ENCODE measurements around the gene OSBPL2. TPM values are rescaled to one million over a fixed set of nuclear protein-coding genes. Genes with fewer than 3 reads are reported as not detected.

Gene OSBPL2
- total RNA-seq, 1 donor from 2014 or later = 20.6 TPM

DNA sequence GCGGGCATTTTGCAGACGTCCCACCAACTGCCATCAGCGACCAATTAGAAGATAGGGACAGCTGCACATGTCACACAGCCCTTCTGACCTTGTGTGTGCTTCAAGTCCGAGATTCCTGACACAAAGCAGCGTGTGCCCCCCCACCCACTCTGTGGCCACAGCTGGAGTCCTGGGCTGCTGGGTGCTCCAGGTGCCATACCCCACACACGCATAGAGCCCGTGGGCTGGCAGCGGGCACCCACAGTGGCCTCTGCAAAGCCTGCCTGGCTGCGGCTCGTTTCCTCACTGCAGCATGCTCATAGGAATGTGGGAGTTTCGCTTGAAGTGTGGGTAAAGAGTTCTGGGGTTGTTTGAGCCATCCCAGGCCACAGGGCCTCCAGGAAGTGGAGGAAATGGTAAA lies 62.0 kb downstream of the OSBPL2 start:
- DNase-seq (ENCODE audit: low read depth, low spot score) = no peak

DNA sequence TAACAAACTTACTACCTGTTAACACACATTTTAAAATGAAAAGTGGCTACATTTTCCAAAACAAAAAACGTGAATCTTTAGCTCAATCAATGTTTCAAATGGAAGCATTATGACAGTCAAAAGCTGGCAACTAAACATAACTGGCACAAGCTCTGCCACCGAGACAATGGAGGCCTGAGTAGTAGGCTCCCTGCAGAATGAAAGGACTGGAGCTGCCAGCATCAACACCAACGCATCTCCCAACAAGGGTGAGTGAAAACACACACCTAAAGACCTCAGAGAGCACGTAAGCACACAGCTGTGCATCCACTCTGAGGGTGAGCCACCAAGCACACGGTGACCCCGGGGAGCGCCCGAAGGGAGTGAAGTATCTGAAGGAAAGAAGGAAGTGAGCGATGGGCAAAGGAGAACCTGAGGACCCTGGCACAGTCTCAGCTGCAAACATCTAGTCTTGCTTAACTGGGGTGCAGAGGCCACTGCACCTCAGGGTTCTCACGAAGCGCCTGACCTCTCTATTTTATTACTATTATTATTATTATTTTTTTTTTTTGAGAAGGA lies 62.9 kb downstream of the OSBPL2 start:
- no peak for DNase-seq (ENCODE audit: low read depth, low spot score)

DNA sequence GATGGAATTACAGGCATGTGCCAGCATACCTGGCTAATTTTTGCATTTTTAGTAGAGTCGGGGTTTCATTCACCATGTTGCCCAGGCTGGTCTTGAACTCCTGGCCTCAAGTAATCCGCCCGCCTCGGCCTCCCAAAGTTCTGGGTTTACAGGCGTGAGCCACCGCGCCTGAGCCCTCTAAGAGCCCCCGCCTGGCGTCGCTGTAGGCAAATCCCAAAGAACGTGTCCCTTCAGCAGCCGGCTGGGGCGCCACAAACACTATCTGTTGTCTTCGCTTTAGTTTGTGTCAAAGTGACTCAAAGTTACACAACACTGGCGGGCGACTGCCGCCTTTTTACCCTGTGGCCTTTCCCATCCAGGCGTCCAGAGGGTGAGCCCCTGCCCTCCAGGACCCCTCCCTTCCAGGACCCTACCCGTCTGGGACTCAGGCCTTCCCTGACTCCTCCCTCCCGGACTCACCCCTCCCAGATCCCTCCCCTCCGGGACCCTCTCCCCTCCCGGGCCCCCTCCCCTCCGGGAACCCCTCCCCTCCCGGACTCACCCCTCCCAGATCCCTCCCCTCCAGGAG lies 63.5 kb downstream of the OSBPL2 start:
- DNase-seq (ENCODE audit: low read depth, low spot score) = peak; percentile 80

DNA sequence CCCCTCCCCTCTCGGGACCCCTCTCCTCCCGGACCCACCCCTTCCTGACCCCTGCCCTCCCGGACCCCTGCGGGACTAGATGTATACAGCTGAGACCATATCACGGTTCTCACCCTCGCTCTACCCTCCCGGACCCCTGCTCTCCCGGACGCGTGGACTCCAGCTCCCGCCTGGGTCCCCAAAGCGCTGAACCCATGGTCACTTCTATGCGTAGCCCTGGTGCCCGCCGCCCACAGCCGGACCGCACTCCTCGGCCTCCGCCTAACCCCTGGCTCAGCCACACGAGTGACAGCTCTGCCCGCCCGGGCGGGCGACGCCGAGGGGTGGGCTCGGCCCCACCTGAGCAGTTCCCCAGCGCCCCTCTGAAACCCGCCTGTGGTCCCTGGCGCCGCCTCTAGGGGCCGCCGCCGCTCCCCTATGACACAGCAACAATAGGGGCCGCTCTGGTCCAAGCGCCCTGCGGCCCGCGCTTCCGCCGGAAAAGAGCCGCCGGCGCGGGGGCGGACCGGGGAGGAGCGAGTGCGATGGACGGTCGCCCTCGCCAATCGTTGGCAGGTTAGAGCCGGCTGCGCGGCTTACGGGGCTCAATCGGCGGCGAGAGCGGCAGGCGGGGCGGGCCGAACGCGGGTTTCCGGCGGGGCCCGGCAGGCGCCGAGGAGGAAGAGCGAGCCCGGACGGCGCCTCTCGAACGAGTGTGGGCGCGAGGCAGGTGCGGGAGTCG lies 64.2 kb downstream of the OSBPL2 start, which contains the start of gene ADRM1:
Gene ADRM1, plus strand, starts transcription at position 657 of the 721 bp plus-strand sequence. CDS start 572 bp downstream, outside the sequence.
- DNase-seq (ENCODE audit: low read depth, low spot score) = peak; percentile 89

DNA sequence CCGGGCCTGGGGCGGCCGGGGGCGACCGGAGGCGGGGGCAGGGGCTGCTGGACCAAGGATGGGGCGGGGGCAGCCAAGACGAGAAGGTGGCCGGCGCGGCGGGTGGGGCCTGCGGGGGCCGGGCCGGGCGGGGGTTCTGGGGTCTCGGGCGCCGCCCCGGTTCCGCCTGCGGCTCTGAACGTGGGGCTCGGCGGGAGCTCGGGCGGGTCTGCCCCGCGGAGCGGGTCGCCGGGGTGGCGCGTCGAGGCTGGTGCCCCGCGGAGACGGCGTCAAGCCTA lies 64.7 kb downstream of the OSBPL2 start:
- DNase-seq (ENCODE audit: low read depth, low spot score) = no peak

DNA sequence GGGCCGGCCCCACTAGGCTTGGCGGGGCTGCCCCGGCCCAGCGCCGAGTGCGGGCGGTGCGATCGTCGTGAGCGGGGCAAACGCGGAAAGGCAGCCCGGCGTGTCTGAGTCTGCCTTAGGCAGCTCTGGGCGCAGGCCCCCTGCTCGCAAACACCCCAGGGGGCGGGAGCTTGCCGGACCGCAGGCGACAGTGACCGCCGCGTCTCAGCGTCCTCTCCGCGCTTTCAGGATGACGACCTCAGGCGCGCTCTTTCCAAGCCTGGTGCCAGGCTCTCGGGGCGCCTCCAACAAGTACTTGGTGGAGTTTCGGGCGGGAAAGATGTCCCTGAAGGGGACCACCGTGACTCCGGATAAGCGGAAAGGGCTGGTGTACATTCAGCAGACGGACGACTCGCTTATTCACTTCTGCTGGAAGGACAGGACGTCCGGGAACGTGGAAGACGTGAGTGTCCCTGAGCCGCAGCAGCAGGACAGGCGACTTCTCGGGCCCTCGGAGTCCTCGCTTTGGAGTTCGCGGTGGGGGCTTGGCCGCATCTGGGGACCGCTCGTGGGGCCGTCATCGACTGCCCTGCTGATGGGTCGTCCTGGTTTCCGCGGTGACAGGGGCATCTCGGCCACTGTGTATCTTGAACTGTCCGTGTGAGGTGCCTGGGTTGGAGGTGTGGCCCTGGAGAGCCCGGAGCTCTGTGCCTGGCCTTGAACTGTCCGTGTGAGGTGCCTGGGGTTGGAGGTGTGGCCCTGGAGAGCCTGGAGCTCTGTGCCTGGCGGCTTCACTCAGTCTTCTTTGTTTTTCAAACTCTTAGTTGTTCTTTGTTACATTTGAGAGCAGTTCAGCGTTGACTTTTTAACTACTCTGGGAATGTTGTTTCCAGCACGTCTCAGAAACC lies 65.3 kb downstream of the OSBPL2 start:
- no peak for DNase-seq (ENCODE audit: low read depth, low spot score)

DNA sequence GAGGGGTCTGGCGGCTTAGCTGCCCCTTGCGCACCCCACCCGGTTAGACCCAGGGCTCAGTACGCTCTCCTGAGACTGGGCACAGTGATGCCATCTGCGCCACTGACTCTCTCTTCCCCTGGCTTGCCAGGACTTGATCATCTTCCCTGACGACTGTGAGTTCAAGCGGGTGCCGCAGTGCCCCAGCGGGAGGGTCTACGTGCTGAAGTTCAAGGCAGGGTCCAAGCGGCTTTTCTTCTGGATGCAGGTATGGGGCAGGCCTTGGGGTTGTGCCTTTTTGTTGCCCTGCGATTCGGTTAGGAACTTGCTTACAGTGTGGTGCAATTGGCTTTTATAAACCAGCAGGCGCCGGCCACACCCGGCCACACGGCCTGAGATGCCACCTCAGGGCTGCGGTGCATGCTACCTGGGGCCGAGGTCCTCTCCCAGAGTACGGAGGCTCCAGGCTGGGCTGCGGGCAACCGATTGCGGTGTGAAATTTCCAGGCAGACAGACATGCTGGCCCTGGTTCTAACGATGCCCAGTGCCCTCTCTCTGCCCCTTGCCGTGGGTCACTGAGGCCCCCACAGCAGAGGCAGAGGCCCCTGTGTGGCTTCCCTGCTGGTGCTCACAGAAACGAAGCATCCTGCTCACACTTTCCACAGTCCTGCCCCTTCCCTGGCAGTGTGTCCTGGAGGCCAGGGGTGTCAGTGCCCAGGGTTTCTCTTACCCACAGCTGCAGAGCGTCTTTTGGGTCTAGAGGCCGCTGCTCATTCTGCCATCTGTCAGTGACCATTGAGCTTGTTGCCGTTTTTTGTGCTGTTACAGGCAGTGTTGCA lies 66.2 kb downstream of the OSBPL2 start:
- DNase-seq (ENCODE audit: low read depth, low spot score) = no peak

DNA sequence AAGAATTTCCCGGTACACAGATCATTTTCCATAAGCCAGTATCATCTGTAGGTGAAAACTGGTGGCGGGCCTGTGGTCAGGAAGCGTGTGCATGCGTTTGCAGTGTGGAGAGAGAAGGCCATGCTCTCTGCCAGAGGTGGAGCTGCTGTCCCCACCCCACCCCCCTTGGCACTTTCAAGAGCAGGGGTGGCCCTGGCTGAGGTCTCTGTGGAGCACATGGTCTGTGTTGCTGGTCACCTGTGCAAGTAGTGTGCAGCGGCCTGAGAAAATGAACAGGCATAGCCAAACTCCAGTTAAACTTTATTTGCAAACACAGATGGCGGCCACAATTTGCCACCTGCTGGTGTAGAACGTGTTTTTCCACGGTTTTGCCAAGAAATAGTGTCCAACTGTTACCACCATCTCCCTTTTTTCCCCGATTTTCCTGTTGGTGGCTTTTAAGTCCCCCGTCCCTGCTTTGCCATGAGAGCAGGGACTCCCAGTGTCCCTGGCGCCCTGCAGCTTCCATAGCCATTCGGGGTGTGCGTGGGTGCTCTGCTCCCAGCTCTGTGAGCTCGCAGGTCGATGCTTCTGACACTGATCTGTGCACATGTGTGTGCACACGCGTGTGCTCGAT lies 66.9 kb downstream of the OSBPL2 start:
- DNase-seq (ENCODE audit: low read depth, low spot score) = no peak

DNA sequence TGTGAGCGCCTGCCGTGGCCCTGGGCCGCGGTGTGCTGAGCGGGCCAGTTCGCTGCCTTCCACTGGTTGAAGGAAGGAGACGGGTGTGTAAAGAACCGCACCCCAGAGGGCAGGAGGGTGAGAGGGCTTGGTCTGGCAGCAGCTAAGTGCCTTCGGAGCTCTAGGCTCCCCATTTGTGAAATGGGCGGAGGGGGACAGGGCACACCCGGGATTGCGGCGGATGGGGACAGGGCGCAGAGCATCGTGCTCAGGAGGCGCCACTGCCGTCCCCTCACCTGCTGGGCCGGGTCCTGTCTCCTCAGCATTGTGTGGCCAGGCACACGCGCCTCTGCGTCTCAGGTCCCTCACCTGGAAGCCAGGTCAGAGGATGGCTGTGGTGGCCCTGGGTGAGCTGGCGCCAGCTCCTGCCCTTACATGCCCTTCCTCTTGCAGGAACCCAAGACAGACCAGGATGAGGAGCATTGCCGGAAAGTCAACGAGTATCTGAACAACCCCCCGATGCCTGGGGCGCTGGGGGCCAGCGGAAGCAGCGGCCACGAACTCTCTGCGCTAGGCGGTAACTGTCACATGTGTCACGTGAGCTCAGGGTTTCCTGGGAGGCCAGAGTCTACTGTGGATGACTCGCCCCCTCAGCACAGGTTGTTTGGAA lies 67.6 kb downstream of the OSBPL2 start:
- DNase-seq (ENCODE audit: low read depth, low spot score) = no peak

DNA sequence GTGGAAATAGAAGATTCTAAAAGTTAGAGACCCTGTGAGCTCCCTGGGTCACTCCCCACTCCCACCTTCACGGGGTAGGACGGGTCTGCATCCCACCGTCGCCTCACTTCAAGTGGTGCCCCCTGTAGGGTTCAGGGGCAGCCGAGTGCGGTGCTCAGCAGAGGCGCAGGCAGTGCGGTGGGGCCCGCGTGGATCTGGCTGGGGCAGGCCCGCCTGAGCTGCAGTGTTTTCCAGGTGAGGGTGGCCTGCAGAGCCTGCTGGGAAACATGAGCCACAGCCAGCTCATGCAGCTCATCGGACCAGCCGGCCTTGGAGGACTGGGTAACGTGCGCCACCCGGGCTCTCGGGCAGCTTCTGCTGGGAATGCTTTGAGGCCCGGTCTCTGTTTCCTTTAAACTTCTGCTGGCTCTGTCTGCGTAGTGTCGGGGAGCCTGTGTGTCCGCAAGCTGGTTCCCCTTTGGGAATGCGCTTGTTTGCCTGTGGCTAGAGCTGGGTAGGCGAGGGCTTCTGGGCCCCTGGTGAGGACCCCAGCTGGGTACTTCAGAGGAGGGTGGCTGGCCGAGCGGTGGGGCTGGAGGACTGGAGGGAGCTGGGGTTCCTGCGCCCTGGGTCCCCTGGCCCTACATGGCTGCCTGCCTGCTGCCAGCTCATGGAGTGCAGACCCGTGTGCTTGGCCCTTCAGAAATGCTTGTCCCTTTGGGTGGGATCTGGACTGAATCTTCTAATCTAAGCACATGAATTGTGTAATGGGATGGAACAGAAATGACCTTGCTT lies 68.3 kb downstream of the OSBPL2 start:
- no peak for DNase-seq (ENCODE audit: low read depth, low spot score)

DNA sequence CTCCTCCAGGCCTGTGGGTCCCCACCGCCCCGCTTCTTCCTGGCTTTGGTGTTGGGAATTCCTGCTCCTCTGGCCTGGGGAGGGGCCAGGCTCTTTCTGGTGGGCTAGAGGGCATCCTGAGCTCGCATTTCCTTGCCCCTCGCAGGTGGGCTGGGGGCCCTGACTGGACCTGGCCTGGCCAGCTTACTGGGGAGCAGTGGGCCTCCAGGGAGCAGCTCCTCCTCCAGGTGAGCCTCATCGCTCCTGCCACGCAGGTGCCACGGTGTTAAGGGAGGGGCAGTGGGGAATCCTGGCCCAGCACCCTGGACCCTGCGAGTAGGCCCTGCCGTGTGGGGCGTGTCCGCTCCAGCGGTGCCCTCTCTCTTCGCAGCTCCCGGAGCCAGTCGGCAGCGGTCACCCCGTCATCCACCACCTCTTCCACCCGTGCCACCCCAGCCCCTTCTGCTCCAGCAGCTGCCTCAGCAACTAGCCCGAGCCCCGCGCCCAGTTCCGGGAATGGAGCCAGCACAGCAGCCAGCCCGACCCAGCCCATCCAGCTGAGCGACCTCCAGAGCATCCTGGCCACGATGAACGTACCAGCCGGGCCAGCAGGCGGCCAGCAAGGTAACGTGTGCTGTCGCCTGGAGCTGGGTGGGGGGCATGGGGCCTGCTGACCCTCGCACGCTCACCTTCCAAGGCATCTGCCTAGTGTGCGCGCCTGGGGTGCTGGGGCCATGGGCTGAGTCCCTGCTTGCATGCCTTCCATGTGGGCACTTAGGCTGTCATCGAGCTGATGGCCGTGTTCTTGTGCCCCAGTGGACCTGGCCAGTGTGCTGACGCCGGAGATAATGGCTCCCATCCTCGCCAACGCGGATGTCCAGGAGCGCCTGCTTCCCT lies 69.1 kb downstream of the OSBPL2 start:
- no peak for DNase-seq (ENCODE audit: low read depth, low spot score)

DNA sequence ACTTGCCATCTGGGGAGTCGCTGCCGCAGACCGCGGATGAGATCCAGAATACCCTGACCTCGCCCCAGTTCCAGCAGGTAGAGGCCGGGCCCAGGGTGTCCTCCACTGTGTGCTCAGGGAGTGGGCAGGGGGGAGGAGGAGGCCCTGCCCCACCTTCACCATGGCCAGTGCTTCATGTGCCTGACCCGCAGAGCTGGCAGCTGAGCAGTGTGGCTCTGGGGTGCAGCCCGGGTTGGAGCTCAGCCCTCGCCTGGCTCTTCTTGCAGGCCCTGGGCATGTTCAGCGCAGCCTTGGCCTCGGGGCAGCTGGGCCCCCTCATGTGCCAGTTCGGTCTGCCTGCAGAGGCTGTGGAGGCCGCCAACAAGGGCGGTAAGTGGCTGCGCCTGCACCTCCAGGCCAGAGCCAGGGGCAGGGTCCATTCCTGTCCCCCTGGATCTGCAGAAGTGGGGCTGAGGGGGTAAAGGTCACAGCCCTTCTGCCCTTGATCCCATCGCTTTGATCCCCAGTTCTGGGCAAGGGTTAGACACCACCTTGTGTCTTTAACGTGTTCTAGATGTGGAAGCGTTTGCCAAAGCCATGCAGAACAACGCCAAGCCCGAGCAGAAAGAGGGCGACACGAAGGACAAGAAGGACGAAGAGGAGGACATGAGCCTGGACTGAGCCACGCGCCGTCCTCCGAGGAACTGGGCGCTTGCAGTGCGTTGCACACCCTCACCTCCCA lies 69.9 kb downstream of the OSBPL2 start:
- no peak for DNase-seq (ENCODE audit: low read depth, low spot score)

DNA sequence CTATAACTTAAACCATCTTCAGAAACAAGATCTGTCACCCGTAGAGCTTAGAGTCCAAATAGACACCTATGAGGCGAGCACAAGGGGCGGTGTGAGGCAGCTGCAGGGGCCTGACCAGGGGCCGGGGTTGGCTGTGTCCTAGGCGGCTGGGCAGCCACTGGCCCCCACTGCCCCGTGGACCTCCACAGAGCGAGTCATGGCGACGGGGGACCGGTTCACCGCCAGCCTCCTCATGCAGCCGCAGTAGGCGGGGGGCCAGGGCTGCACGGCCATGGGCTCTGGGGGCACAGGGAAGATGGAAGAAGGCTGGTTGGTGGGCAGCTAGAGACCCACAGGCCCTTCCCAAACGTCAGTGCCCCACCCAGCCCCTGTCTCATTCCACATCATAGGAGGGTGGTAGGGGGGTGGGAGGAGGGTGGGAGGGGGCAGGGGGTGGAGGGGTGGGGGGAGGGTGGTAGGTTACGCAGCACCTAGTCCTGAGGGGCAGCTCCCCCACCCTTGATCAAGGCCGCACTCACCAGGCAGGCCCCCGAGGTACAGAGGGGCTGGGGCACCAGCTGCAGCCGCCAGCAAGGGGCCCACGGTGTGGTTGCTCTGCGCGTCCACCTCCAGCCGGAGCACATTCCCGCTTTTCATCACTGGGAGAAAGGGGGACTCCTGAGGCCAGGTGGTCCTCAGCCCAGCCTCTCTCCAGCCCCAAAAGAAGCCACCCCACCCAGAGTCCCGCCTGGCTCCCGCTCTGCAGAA lies 71.0 kb downstream of the OSBPL2 start:
- DNase-seq (ENCODE audit: low read depth, low spot score) = no peak

DNA sequence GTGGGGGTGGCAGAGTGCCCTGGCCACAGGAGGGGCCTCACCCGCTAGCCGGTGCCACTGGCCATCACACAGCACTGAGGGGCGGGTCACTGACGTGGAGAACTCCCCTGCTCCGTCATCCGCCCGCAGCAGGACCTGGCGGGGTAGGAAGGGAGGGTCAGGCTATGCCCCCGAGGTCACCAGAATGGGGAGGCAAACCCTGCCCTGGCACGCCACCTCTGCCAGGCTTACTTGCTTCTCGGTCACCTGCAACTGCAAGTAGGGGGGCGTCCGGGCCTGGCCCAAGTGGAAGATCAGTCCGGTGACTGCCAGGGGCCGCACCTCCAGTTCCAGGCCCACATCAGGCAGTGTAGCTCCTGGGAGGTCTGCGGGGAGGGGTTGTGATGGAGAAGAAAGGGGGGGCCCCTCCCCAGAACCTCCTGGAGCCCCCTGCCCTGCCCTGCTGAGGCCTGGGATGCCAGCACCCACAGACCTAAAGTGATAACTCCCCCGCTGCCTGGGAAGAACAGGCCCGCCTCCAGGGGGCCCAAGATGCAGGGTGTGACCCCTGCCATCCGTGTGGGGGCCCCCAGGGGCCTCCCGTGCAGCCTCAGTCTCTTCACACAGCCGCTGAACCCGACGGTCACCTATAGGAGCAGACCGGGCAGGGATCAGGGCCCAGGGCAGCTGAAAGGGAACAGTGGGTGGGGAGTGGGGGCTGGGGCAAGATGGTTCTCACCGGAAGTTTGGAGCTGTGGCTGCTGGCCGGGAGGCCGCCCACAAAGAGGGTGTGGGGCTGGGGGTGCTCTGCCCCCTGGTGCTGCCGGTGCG lies 71.8 kb downstream of the OSBPL2 start:
- DNase-seq (ENCODE audit: low read depth, low spot score) = no peak

DNA sequence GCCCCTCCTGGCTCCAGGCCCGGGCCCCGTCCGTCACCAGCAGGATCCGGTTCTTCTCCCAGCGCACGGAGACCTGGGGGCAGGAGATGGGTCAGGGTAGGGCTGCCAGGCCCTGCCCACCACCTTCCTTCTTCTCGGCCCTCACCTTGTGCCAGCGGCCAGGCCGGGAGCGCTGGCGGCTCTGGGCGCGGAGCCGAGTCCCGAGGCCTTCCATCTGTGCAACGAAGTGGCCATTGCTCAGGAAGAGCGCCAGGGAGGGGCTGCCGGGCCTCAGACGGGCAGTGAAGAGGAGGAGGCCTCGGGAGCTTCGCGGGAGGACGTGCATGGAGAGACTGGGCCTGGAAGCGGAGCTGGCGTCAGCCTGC lies 72.4 kb downstream of the OSBPL2 start:
- no peak for DNase-seq (ENCODE audit: low read depth, low spot score)

DNA sequence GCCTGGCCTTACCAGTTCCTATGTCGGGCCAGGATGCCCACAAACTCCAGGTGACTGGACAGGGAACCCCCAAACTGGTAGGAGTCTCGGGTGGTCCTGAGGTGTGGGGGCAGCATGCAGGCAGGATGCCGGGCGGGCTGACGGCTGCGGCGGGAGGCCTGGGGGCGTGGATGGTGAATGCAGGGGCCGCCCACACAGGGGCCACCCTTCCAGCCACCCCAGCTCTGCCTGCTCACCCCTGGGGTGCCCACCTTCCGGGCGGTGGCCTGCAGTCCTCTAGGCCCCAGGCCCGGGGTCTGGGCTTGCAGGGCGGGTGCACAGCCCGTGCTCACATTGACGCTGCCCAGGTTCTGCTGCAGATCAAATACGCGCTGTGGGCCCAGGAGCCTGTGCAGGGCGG lies 72.8 kb downstream of the OSBPL2 start:
- DNase-seq (ENCODE audit: low read depth, low spot score) = no peak

All from pulmonary artery endothelial cell (primary cell).